Body of pancreas (tissue), 4 donors: ENCODE data around the gene BABAM2. TPM values are rescaled to one million over a fixed set of nuclear protein-coding genes. Genes with fewer than 3 reads are reported as not detected.

Source experiments
- ATAC-seq: fragments of 150-250 bp; one replicate; pipeline ENCODE4 v1.9.1; 2016
- DNase-seq, 4 donors: peaks; one replicate each; pipeline ENCODE4 v3.0.0-alpha.2; 2019
- H3K27ac ChIP-seq, 4 donors: fragments of 200-600 bp; sonication (generic); 1 replicate in 3 of 4; 2 replicates in 1 of 4; pipeline versions ENCODE4 v1.5.1 to v1.6.1; 2016 to 2019; ENCODE audit warnings: mild to moderate bottlenecking in 1 of 4, mixed read lengths in 1 of 4, moderate library complexity in 1 of 4
- H3K27me3 ChIP-seq, 2 donors: fragments of 200-600 bp; sonication (generic); one replicate each; pipeline ENCODE4 v1.6.0; 2016; ENCODE audit warnings: mild to moderate bottlenecking in 1 of 2
- H3K36me3 ChIP-seq, 2 donors: fragments of 200-600 bp; sonication (generic); replicated peaks in 1 of 2; 2 replicates each; pipeline ENCODE4 v1.5.1; 2016; ENCODE audit warnings: low read depth in 2 of 2; ENCODE audit not compliant: insufficient read depth in 1 of 2
- H3K4me1 ChIP-seq: fragments of 200-600 bp; sonication (generic); one replicate; pipeline ENCODE4 v1.6.0; 2016
- H3K4me3 ChIP-seq, 2 donors: fragments of 200-600 bp; sonication (generic); 1 replicate in 1 of 2; 2 replicates in 1 of 2; pipeline ENCODE4 v1.5.1; 2016 to 2019
- H3K9me3 ChIP-seq, 3 donors: fragments of 200-600 bp; sonication (generic); 1 replicate in 2 of 3; 2 replicates in 1 of 3; pipeline ENCODE4 v1.5.1; 2016
- CTCF ChIP-seq, 7 experiments: fragments of 450-650 bp in 4 of 7; fragments of 200-600 bp in 3 of 7; sonication (generic) in 3 of 7; IDR thresholded peaks; one replicate each; pipeline ENCODE4 v1.5.1; 2016 to 2019; ENCODE audit warnings: antibody characterized with exemption in 7 of 7
- POLR2A ChIP-seq, 3 donors: fragments of 450-650 bp; IDR thresholded peaks; one replicate each; pipeline ENCODE4 v1.6.1; 2016; ENCODE audit warnings: antibody characterized with exemption in 3 of 3, mild to moderate bottlenecking in 2 of 3
- WGBS, 2 donors: methylation state at CpG; one replicate each; pipeline ENCODE4 v1.1.5; 2017; 5-methylcytosine and 5-hydroxymethylcytosine counted together
- intact Hi-C: fragments of 100-400 bp; cut with DNase I; formaldehyde crosslinking; loops from one replicate; pipeline ENCODE4 v1.15.1; 2023
- total RNA-seq, 2 donors: library from RNA; depleted of rRNA; stranded (reverse); fragments of >200 nt; gene quantifications; one replicate each; pipeline ENCODE4 v1.1.0, GENCODE V29; 2016

Gene BABAM2
- total RNA-seq, 2 donors from 2014 or later: 20.5 to 22.4 TPM

GRCh38 chr2:28320371-28320770, 429.8 kb downstream of the BABAM2 start:
- no peaks in the 10 kb centered on the region for H3K27me3 ChIP-seq
- DNase-seq (no peak), ATAC-seq (no peak)
- peaks cover 5% of the 10 kb centered on the region for H3K4me1 ChIP-seq
- no peak overlapping the region for H3K4me3 ChIP-seq
- no peak overlapping the region for H3K27ac ChIP-seq
- 90 to 100% methylated on average over 2 to 7 of the region's 7 CpGs for WGBS, 2 donors
- H3K36me3 ChIP-seq: no peaks in the 10 kb centered on the region
- intact Hi-C loops: no loop called here
- no peak for TF ChIP-seq POLR2A (IDR thresholded peaks at IDR 0.05)
- no peaks in the 10 kb centered on the region for H3K9me3 ChIP-seq

- Histone ChIP-seq H3K9me3 (no peaks in the 10 kb centered on the region), H3K4me3 (no peak overlapping the region), H3K27ac (no peak overlapping the region), H3K4me1 (peaks cover 5% of the 10 kb centered on the region), H3K36me3 (no peaks in the 10 kb centered on the region), H3K27me3 (no peaks in the 10 kb centered on the region)
- DNase-seq (no peak), ATAC-seq (no peak)
- intact Hi-C loops: no loop called here
- no peak for TF ChIP-seq CTCF (IDR thresholded peaks at IDR 0.05)
- TF ChIP-seq POLR2A (IDR thresholded peaks at IDR 0.05): no peak
- 30 to 44% methylated on average over 4 of the region's 4 CpGs for WGBS, 2 donors
Observed at GRCh38 chr2:28321426-28321825, 430.9 kb downstream of the BABAM2 start.

- H3K4me3 ChIP-seq: no peak overlapping the region
- no peaks in the 10 kb centered on the region for H3K36me3 ChIP-seq
- TF ChIP-seq CTCF (IDR thresholded peaks at IDR 0.05) (no peak), POLR2A (IDR thresholded peaks at IDR 0.05) (no peak)
- WGBS, 2 donors: 57 to 76% methylated on average over 5 of the region's 5 CpGs
- no peak for ATAC-seq
- DNase-seq: no peak
- H3K9me3 ChIP-seq: no peaks in the 10 kb centered on the region
- no peaks in the 10 kb centered on the region for H3K27me3 ChIP-seq
- H3K4me1 ChIP-seq: peaks cover 5% of the 10 kb centered on the region
- no peak overlapping the region for H3K27ac ChIP-seq
- intact Hi-C loops: no loop called here
Observed at GRCh38 chr2:28322051-28322450, 431.5 kb downstream of the BABAM2 start.

- no peaks in the 10 kb centered on the region for H3K27me3 ChIP-seq
Observed at GRCh38 chr2:28322456-28322855, 431.9 kb downstream of the BABAM2 start.

GRCh38 chr2:28322981-28323396, 432.5 kb downstream of the BABAM2 start:
- TF ChIP-seq CTCF (IDR thresholded peaks at IDR 0.05) (no peak), POLR2A (IDR thresholded peaks at IDR 0.05) (no peak)
- Histone ChIP-seq H3K36me3 (no peaks in the 10 kb centered on the region), H3K4me3 (no peak overlapping the region), H3K27me3 (no peaks in the 10 kb centered on the region), H3K9me3 (no peaks in the 10 kb centered on the region), H3K4me1 (peaks cover 5% of the 10 kb centered on the region), H3K27ac (no peak overlapping the region)
- ATAC-seq (no peak), DNase-seq (no peak)
- WGBS, 2 donors: 86 to 91% methylated on average over 6 of the region's 6 CpGs
- intact Hi-C loops: no loop called here

More at GRCh38 chr2:28322456-28322855, 431.9 kb downstream of the BABAM2 start:
- no peak overlapping the region for H3K4me3 ChIP-seq
- no peak for TF ChIP-seq CTCF (IDR thresholded peaks at IDR 0.05)
- no peak for TF ChIP-seq POLR2A (IDR thresholded peaks at IDR 0.05)
- ATAC-seq: no peak
- no peaks in the 10 kb centered on the region for H3K36me3 ChIP-seq
- peaks cover 5% of the 10 kb centered on the region for H3K4me1 ChIP-seq
- H3K27ac ChIP-seq: no peak overlapping the region
- 98 to 100% methylated on average over 2 to 8 of the region's 8 CpGs for WGBS, 2 donors
- intact Hi-C loops: no loop called here
- H3K9me3 ChIP-seq: no peaks in the 10 kb centered on the region
- no peak for DNase-seq
